ENCODE measurements around the gene ENO2.

DNA sequence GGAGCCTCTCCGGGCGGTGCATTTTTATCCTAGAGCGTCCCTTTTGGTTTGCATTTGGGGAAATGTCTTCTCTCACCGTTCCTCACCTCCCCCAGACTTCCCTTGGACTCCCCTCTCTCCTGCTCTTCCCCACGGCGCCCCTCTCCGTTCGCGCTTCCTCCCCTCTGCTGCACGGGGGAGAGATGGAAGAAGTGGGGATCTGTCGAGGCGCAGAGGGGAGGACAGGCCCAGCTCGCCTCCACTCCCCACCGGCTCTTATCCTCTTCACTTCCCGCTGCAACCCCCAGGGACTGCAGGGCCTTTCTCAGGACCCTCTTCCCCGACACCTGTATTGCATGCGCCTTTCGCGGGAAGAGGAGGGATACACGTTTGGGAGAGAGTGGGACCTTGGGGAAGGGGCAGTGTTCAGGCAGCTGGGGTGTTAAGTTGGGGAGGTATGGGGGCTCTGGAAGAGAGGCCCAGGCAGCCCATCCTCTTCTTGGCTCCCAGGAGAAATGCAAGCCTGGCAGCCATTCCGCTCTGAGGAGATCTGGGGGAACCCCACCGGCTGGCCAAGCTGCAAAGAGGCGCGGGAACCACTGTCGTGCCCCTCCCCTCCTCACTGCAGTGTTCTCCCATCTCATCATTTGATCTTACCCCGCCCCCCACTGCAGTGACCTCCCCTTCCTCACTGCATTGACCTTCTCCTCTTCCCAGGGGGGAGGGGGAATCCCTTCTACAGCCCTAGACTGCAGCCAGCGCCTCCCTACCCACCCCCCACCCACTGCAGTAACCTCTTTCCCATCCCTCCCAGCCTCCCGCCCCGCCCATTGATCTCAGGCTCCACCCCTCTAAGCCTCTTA is 788 bp downstream of the ENO2 start:
- TF ChIP-seq, protein P1, sequence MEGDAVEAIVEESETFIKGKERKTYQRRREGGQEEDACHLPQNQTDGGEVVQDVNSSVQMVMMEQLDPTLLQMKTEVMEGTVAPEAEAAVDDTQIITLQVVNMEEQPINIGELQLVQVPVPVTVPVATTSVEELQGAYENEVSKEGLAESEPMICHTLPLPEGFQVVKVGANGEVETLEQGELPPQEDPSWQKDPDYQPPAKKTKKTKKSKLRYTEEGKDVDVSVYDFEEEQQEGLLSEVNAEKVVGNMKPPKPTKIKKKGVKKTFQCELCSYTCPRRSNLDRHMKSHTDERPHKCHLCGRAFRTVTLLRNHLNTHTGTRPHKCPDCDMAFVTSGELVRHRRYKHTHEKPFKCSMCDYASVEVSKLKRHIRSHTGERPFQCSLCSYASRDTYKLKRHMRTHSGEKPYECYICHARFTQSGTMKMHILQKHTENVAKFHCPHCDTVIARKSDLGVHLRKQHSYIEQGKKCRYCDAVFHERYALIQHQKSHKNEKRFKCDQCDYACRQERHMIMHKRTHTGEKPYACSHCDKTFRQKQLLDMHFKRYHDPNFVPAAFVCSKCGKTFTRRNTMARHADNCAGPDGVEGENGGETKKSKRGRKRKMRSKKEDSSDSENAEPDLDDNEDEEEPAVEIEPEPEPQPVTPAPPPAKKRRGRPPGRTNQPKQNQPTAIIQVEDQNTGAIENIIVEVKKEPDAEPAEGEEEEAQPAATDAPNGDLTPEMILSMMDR (IDR thresholded peaks at IDR 0.05) = no peak
- no peak for TF ChIP-seq POLR2A (IDR thresholded peaks at IDR 0.05)

All from thyroid gland (tissue), 4 donors.